Measurements from ENCODE around the gene EMILIN2.

DNA sequence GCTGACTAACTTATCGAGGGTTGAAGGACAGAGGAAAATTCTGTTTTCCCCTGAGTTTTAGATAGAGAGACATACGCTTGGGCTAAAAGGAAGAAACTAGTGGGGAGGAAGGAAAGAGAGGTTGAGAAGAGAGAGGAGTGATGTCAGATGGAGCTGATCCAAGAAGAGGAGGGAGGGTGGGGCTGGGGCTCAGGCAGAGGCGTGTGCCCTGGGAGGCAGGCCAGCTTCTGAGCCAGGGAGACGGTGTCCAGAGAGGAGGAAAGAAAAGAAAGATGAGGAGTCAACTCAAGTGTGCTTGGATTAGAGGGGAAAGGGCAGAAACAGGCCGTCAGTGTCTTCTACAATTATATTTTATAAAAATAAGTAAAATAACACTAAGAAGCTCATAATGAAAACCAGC lies 56.2 kb downstream of the EMILIN2 start:
- TF ChIP-seq, protein P1, sequence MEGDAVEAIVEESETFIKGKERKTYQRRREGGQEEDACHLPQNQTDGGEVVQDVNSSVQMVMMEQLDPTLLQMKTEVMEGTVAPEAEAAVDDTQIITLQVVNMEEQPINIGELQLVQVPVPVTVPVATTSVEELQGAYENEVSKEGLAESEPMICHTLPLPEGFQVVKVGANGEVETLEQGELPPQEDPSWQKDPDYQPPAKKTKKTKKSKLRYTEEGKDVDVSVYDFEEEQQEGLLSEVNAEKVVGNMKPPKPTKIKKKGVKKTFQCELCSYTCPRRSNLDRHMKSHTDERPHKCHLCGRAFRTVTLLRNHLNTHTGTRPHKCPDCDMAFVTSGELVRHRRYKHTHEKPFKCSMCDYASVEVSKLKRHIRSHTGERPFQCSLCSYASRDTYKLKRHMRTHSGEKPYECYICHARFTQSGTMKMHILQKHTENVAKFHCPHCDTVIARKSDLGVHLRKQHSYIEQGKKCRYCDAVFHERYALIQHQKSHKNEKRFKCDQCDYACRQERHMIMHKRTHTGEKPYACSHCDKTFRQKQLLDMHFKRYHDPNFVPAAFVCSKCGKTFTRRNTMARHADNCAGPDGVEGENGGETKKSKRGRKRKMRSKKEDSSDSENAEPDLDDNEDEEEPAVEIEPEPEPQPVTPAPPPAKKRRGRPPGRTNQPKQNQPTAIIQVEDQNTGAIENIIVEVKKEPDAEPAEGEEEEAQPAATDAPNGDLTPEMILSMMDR (IDR thresholded peaks at IDR 0.05), result no peak
- no peak for TF ChIP-seq EZH2 (IDR thresholded peaks at IDR 0.05; ENCODE audit: borderline replicate concordance, insufficient read depth, low read depth, low read length, poor library complexity, severe bottlenecking)
